GM19240 (cell line): ENCODE data around the gene NUTF2.

Experiments used
- DNase-seq: peaks from one replicate; pipeline ENCODE4 v3.0.0; 2011; ENCODE audit warnings: low spot score; ENCODE audit not compliant: insufficient read length

The NUTF2 gene

GRCh38 chr16:67919622-67920221, 73.0 kb downstream of the NUTF2 start:
- DNase-seq: no peak
